IMR-90 (cell line): Measurements from ENCODE around the gene PARP12. TPM values are rescaled to one million over a fixed set of nuclear protein-coding genes. Genes with fewer than 3 reads are reported as not detected.

Source experiments
- ATAC-seq: fragments of 200-7000 bp; cut with Tn5 transposase; 2 replicates; pipeline ENCODE4 v1.9.1; 2020; ENCODE audit warnings: low read depth, mild to moderate bottlenecking, moderate library complexity
- BruUV-seq: library from RNA; stranded (reverse); fragments of 400-500 nt; replicated peaks from 2 replicates; lab custom pipeline; 2021; lab: Mats Ljungman, UMichigan
- CTCF ChIA-PET: fragments of 300-600 bp; formaldehyde crosslinking; extraction: SDS; loops from one replicate; lab custom pipeline; 2021; ENCODE audit warnings: antibody characterized with exemption; lab: Yijun Ruan, JAX
- POLR2A ChIA-PET: fragments of 300-600 bp; sonication (Branson Sonifier 250); formaldehyde crosslinking; loops from one replicate; lab custom pipeline; 2022; ENCODE audit warnings: antibody characterized with exemption; ENCODE audit not compliant: unreplicated experiment; lab: Charles Lee
- DNase-seq: peaks from one replicate; pipeline ENCODE4 v3.0.0; 2013
- H2AFZ ChIP-seq: replicated peaks from 2 replicates; pipeline ENCODE3; 2013; ENCODE audit warnings: low read length, mild to moderate bottlenecking; ENCODE audit not compliant: poor library complexity
- H2AK5ac ChIP-seq: 2 replicates; pipeline ENCODE4 v1.6.1; 2013; ENCODE audit warnings: low read depth, low read length, inconsistent platforms
- H2AK9ac ChIP-seq: replicated peaks from 2 replicates; pipeline ENCODE3; 2013; ENCODE audit warnings: mild to moderate bottlenecking, low read depth, low read length, moderate library complexity; ENCODE audit not compliant: poor library complexity
- H2BK120ac ChIP-seq: 2 replicates; pipeline ENCODE4 v1.6.1; 2013; ENCODE audit warnings: low read depth, low read length, inconsistent platforms
- H2BK15ac ChIP-seq: 3 replicates; pipeline ENCODE4 v1.6.1; 2013; ENCODE audit warnings: low read depth, low read length, inconsistent platforms
- H2BK20ac ChIP-seq: 2 replicates; pipeline ENCODE4 v1.6.1; 2013; ENCODE audit warnings: low read depth, mild to moderate bottlenecking, inconsistent platforms, low read length, moderate library complexity
- H2BK5ac ChIP-seq: 2 replicates; pipeline ENCODE4 v1.6.1; 2013; ENCODE audit warnings: mild to moderate bottlenecking, low read depth, low read length, inconsistent platforms; ENCODE audit not compliant: poor library complexity, severe bottlenecking
- H3K14ac ChIP-seq: replicated peaks from 2 replicates; pipeline ENCODE4 v1.6.1; 2013; ENCODE audit warnings: low read depth, low read length, inconsistent platforms
- H3K18ac ChIP-seq: 2 replicates; pipeline ENCODE4 v1.6.1; 2013; ENCODE audit warnings: low read depth, low read length, control low read depth
- H3K23ac ChIP-seq: 2 replicates; pipeline ENCODE4 v1.6.1; 2013; ENCODE audit warnings: low read depth, low read length, inconsistent platforms
- H3K27ac ChIP-seq: 2 replicates; pipeline ENCODE4 v1.5.1; 2013; ENCODE audit warnings: mild to moderate bottlenecking, control low read depth, low read length; ENCODE audit not compliant: insufficient read depth
- H3K27me3 ChIP-seq: 2 replicates; pipeline ENCODE4 v1.6.1; 2013; ENCODE audit warnings: low read length; ENCODE audit not compliant: control insufficient read depth, insufficient read depth
- H3K36me3 ChIP-seq: 2 replicates; pipeline ENCODE4 v1.6.1; 2013; ENCODE audit warnings: low read length, mixed read lengths; ENCODE audit not compliant: control insufficient read depth, insufficient read depth
- H3K4ac ChIP-seq: 2 replicates; pipeline ENCODE4 v1.6.1; 2013; ENCODE audit warnings: low read depth, low read length, inconsistent platforms
- H3K4me1 ChIP-seq: 2 replicates; pipeline ENCODE4 v1.6.1; 2013; ENCODE audit warnings: low read length, mixed read lengths; ENCODE audit not compliant: control insufficient read depth, insufficient read depth
- H3K4me2 ChIP-seq: 2 replicates; pipeline ENCODE4 v1.6.1; 2013; ENCODE audit warnings: low read depth, mild to moderate bottlenecking, control low read depth, low read length, moderate library complexity
- H3K4me3 ChIP-seq: 2 replicates; pipeline ENCODE4 v1.5.1; 2013; ENCODE audit warnings: low read depth, mild to moderate bottlenecking, control low read depth, low read length, moderate library complexity; ENCODE audit not compliant: insufficient read depth
- H3K56ac ChIP-seq: 2 replicates; pipeline ENCODE4 v1.6.1; 2013; ENCODE audit warnings: low read length, inconsistent platforms; ENCODE audit not compliant: insufficient read depth; ENCODE audit errors: extremely low read depth
- H3K79me1 ChIP-seq, 2 experiments: 2 replicates each; pipeline ENCODE4 v1.6.1; 2013; ENCODE audit warnings: low read length in 2 of 2, inconsistent platforms in 1 of 2, low read depth in 1 of 2
- H3K9ac ChIP-seq: 2 replicates; pipeline ENCODE4 v1.6.1; 2013; ENCODE audit warnings: low read depth, low read length, control low read depth
- H3K9me1 ChIP-seq: 2 replicates; pipeline ENCODE4 v1.6.1; 2013; ENCODE audit warnings: low read length, inconsistent platforms; ENCODE audit not compliant: insufficient read depth
- H3K9me3 ChIP-seq: 2 replicates; pipeline ENCODE4 v1.6.1; 2013; ENCODE audit warnings: low read length; ENCODE audit not compliant: control insufficient read depth, insufficient read depth
- H4K20me1 ChIP-seq: 2 replicates; pipeline ENCODE4 v1.6.1; 2013; ENCODE audit warnings: low read length, inconsistent platforms; ENCODE audit not compliant: insufficient read depth
- H4K5ac ChIP-seq: 2 replicates; pipeline ENCODE4 v1.6.1; 2013; ENCODE audit warnings: mild to moderate bottlenecking, low read depth, low read length, control low read depth
- H4K8ac ChIP-seq, 2 experiments: 2 replicates each; pipeline ENCODE4 v1.6.1; 2013; ENCODE audit warnings: low read depth in 2 of 2, low read length in 2 of 2, control low read depth in 1 of 2, inconsistent platforms in 1 of 2
- H4K91ac ChIP-seq: 2 replicates; pipeline ENCODE4 v1.6.1; 2013; ENCODE audit warnings: low read depth, low read length, inconsistent platforms; ENCODE audit not compliant: insufficient read depth
- BHLHE40 ChIP-seq: fragments of 150-350 bp; IDR thresholded peaks from 2 replicates; pipeline ENCODE4 v1.6.1; 2016; ENCODE audit warnings: mild to moderate bottlenecking, low read depth, low read length
- CHD1 ChIP-seq: IDR thresholded peaks from 2 replicates; pipeline ENCODE4 v1.6.1; 2012; ENCODE audit warnings: low read depth, low read length, improper control_type of control experiment
- CTCF ChIP-seq: conservative IDR thresholded peaks from 2 replicates; pipeline ENCODE4 v1.5.1; 2012; ENCODE audit warnings: mild to moderate bottlenecking, low read depth, low read length, improper control_type of control experiment
- ELK1 ChIP-seq: fragments of 150-350 bp; IDR thresholded peaks from 2 replicates; pipeline ENCODE4 v1.6.1; 2016; ENCODE audit warnings: low read depth, mild to moderate bottlenecking, low read length, moderate library complexity, borderline replicate concordance
- FOS ChIP-seq: fragments of 150-350 bp; IDR thresholded peaks from 2 replicates; pipeline ENCODE4 v1.6.1; 2016; ENCODE audit warnings: low read depth, low read length
- NFE2L2 ChIP-seq: fragments of 150-350 bp; IDR thresholded peaks from 2 replicates; pipeline ENCODE4 v1.6.1; 2016; ENCODE audit warnings: low read depth, mild to moderate bottlenecking, low read length
- RAD21 ChIP-seq: IDR thresholded peaks from 2 replicates; pipeline ENCODE4 v1.6.1; 2012; ENCODE audit warnings: low read length, improper control_type of control experiment
- RCOR1 ChIP-seq: IDR thresholded peaks from 2 replicates; pipeline ENCODE4 v1.6.1; 2012; ENCODE audit warnings: mild to moderate bottlenecking, low read length, improper control_type of control experiment; ENCODE audit not compliant: insufficient replicate concordance
- RFX5 ChIP-seq: IDR thresholded peaks from 2 replicates; pipeline ENCODE4 v1.8.0; 2012; ENCODE audit warnings: low read depth, mild to moderate bottlenecking, low read length, moderate library complexity
- SMC3 ChIP-seq: fragments of 150-350 bp; IDR thresholded peaks from 2 replicates; pipeline ENCODE4 v1.6.1; 2016; ENCODE audit warnings: low read depth, mild to moderate bottlenecking, antibody characterized with exemption, low read length, moderate library complexity
- WGBS, 2 experiments: methylation state at CpG; one replicate each; pipeline versions ENCODE4 v1.1.5 to v1.1.7; 2013; ENCODE audit warnings: missing lambda C conversion rate in 2 of 2; ENCODE audit not compliant: insufficient read length in 1 of 2; ENCODE audit errors: extremely low coverage in 2 of 2; 5-methylcytosine and 5-hydroxymethylcytosine counted together
- dilution Hi-C: fragments of 300-500 bp; cut with HindIII; formaldehyde crosslinking; loops from one replicate; pipeline ENCODE4 v1.14.3; 2018; ENCODE audit warnings: low sequenced_read_pairs; ENCODE audit not compliant: unreplicated experiment
- in situ Hi-C: fragments of 300-500 bp; cut with MboI; formaldehyde crosslinking; loops from 3 replicates; pipeline ENCODE4 v1.14.3; 2019; ENCODE audit warnings: low sequenced_read_pairs, inconsistent platforms, mixed read lengths
- intact Hi-C: fragments of 100-400 bp; cut with micrococcal nuclease; formaldehyde crosslinking; loops from 2 replicates; pipeline ENCODE4 v1.10.0; 2022
- polyA plus RNA-seq, 3 experiments: library from polyadenylated mRNA; depleted of rRNA; stranded (reverse); fragments of >200 nt; gene quantifications; 2 replicates each; pipeline ENCODE4 v1.2.3, GENCODE V29; 2012; ENCODE audit warnings: low replicate concordance in 1 of 3
- total RNA-seq: library from RNA; depleted of rRNA; stranded (reverse); fragments of >200 nt; gene quantifications from 2 replicates; pipeline ENCODE4 v1.2.3, GENCODE V29; 2012
- TF ChIP-seq, protein P1 (sequence below): fragments of 150-350 bp; IDR thresholded peaks from 2 replicates; pipeline ENCODE4 v1.6.1; 2017; ENCODE audit warnings: mild to moderate bottlenecking, antibody characterized with exemption, low read length, low read depth

PARP12 gene
- total and polyA plus RNA-seq, 2 of the 4 experiments (the other 2 are of a cell fraction), result 7.2 to 11.3 TPM

DNA sequence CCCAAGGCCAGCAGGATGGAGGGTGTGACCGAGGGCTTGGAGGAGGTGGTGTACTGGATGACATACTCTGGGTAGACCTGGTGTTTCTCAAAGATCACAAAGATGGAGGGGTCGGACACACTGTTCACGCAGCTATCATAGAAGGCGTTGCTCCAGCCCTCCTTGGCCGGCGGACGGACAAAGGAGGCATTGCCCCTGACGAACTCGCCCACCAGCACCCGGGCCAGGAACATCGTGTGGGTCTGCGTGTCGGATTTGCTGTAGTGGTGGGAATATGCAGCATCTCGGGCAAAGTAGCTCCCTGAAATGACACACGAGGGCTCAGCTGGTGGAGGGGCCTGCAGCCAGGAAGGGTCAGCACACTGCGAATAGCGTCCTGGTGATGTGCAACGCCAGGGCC is 38.2 kb downstream of the PARP12 start:
- Histone ChIP-seq H3K9ac (no peak overlapping the region), H3K4me3 (no peak overlapping the region), H4K91ac (no peak overlapping the region), H3K23ac (no peak overlapping the region), H3K9me1 (peaks cover 12% of the 10 kb centered on the region), H3K27ac (no peak overlapping the region), H2BK15ac (no peak overlapping the region), H2AFZ (no peak overlapping the region), H2BK120ac (no peak overlapping the region), H2BK5ac (no peak overlapping the region), H3K18ac (no peak overlapping the region), H2AK5ac (no peak overlapping the region), H3K4ac (no peak overlapping the region), H3K4me2 (no peak overlapping the region), H2BK20ac (no peak overlapping the region), H4K20me1 (no peaks in the 10 kb centered on the region), H4K8ac (no peak overlapping the region), H3K9me3 (no peaks in the 10 kb centered on the region), H3K14ac (no peak overlapping the region), H3K79me1 (no peaks in the 10 kb centered on the region), H4K5ac (no peak overlapping the region), H2AK9ac (no peak overlapping the region), H3K4me1 (no peaks in the 10 kb centered on the region), H3K56ac (no peak overlapping the region), H3K36me3 (peaks cover 14% of the 10 kb centered on the region), H3K27me3 (no peaks in the 10 kb centered on the region)
- DNase-seq (no peak), ATAC-seq (no peak)
- TF ChIP-seq SMC3 (no peak), BHLHE40 (no peak), NFE2L2 (no peak), RFX5 (no peak), ELK1 (no peak), RCOR1 (no peak), CTCF (no peak), RAD21 (no peak), FOS (no peak), CHD1 (no peak)
- TF ChIP-seq, protein P1, sequence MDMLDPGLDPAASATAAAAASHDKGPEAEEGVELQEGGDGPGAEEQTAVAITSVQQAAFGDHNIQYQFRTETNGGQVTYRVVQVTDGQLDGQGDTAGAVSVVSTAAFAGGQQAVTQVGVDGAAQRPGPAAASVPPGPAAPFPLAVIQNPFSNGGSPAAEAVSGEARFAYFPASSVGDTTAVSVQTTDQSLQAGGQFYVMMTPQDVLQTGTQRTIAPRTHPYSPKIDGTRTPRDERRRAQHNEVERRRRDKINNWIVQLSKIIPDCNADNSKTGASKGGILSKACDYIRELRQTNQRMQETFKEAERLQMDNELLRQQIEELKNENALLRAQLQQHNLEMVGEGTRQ, result no peak
- CTCF ChIA-PET, result no interaction called here
- WGBS, 2 experiments, result 93% methylated on average over 12 of the region's 18 CpGs; no CpG with 5 or more reads in 1 of the 2 experiments
- dilution Hi-C loops (no loop called here), in situ Hi-C loops (no loop called here), intact Hi-C loops (no loop called here)
- POLR2A ChIA-PET, result no interaction called here
- no TSS peak for BruUV-seq
